NB4 (cell line): Measurements from ENCODE around the gene RNF217.

ENCODE experiments used
- DNase-seq: peaks from one replicate; pipeline ENCODE4 v3.0.0; 2010; ENCODE audit warnings: low read depth
- H3K4me3 ChIP-seq: one replicate; pipeline ENCODE4 v1.5.1; 2011; ENCODE audit warnings: mild to moderate bottlenecking, low read depth, low read length, moderate library complexity
- MYC ChIP-seq: IDR thresholded peaks from 2 replicates; pipeline ENCODE4 v1.6.1; 2011; ENCODE audit warnings: low read depth, low read length
- POLR2A ChIP-seq: IDR thresholded peaks from 2 replicates; pipeline ENCODE4 v1.6.1; 2011; ENCODE audit warnings: mild to moderate bottlenecking; ENCODE audit not compliant: insufficient read length; ENCODE audit errors: extremely low read depth
- TF ChIP-seq, protein P1 (sequence below): IDR thresholded peaks from one replicate; pipeline ENCODE4 v1.5.1; 2012; ENCODE audit warnings: low read depth, low read length
- TF ChIP-seq, protein P2 (sequence below): IDR thresholded peaks from 2 replicates; pipeline ENCODE4 v1.6.1; 2011; ENCODE audit warnings: low read depth, low read length

RNF217 gene

DNA sequence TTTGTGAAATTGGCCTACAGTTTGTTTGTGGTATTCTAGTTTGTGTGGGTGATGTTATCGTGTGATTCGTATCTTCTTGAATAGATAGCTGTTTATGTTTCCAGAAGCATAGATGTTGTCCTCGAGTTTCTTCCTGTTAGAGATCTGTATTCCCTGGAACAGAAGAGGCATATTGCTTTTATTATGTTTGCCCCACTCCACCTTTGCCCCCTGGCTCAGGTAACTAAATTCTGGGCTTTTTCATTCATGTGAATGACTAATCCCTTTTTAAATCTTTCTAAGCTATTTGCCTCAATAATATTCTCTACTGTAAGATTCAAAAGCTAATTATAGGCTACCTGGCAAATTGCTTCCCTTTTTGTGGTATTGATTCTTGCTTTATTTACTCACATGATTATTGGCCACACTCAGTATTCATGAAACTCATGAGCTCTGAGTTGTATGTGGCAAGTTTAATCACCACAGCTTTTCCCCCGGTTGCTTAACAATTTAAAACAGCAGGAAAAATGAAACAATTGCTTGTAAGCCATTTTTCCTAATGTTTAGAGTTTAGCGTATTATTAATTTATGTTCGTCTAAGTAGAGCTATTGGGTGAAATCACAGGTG lies 12.6 kb downstream of the RNF217 start:
- H3K4me3 ChIP-seq = no peak overlapping the region
- TF ChIP-seq, protein P1, sequence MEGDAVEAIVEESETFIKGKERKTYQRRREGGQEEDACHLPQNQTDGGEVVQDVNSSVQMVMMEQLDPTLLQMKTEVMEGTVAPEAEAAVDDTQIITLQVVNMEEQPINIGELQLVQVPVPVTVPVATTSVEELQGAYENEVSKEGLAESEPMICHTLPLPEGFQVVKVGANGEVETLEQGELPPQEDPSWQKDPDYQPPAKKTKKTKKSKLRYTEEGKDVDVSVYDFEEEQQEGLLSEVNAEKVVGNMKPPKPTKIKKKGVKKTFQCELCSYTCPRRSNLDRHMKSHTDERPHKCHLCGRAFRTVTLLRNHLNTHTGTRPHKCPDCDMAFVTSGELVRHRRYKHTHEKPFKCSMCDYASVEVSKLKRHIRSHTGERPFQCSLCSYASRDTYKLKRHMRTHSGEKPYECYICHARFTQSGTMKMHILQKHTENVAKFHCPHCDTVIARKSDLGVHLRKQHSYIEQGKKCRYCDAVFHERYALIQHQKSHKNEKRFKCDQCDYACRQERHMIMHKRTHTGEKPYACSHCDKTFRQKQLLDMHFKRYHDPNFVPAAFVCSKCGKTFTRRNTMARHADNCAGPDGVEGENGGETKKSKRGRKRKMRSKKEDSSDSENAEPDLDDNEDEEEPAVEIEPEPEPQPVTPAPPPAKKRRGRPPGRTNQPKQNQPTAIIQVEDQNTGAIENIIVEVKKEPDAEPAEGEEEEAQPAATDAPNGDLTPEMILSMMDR = no peak
- no peak for TF ChIP-seq MYC
- TF ChIP-seq POLR2A = no peak
- no peak for DNase-seq

DNA sequence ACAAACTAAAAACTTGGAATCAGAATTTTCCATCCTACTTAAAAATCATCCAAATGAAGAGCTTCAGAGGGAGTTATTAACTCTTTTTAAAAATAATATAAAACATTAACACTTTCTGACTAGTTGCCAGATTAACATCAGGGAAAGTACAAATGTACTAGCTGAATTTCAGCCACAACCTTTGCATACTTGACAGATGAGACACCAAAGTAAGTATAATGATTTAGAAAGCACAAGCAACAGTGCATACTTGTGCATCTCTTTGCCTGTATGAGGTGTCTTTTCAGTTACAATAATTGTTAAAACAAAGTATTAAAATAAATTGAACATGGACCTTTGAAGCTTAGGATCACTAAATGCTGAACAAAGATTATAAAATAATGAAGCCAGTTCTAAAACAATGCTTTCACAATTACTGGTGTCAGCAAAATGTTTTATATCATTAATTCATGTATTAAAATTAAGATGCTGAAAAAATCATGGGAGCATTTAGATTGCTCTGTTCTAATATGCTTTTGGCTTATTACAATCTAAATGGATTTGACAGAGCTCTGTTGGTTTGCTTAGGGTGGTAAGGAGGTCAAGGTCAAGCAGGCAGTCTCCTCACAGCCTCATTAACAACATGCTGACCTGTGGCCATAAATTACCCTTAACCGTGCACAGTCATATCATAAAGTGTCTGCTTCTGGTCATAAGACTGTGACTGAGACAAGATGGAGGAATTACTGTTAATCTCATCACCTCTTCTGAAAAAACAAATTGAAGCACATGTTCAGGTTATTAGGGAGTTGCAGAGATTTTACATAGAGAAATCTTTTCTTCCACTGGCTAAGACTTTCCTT lies 15.1 kb downstream of the RNF217 start:
- H3K4me3 ChIP-seq = no peak overlapping the region
- DNase-seq = no peak
- TF ChIP-seq, protein P1 = no peak
- TF ChIP-seq, protein P2, sequence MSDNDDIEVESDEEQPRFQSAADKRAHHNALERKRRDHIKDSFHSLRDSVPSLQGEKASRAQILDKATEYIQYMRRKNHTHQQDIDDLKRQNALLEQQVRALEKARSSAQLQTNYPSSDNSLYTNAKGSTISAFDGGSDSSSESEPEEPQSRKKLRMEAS = no peak
- no peak for TF ChIP-seq MYC
- TF ChIP-seq POLR2A = no peak

DNA sequence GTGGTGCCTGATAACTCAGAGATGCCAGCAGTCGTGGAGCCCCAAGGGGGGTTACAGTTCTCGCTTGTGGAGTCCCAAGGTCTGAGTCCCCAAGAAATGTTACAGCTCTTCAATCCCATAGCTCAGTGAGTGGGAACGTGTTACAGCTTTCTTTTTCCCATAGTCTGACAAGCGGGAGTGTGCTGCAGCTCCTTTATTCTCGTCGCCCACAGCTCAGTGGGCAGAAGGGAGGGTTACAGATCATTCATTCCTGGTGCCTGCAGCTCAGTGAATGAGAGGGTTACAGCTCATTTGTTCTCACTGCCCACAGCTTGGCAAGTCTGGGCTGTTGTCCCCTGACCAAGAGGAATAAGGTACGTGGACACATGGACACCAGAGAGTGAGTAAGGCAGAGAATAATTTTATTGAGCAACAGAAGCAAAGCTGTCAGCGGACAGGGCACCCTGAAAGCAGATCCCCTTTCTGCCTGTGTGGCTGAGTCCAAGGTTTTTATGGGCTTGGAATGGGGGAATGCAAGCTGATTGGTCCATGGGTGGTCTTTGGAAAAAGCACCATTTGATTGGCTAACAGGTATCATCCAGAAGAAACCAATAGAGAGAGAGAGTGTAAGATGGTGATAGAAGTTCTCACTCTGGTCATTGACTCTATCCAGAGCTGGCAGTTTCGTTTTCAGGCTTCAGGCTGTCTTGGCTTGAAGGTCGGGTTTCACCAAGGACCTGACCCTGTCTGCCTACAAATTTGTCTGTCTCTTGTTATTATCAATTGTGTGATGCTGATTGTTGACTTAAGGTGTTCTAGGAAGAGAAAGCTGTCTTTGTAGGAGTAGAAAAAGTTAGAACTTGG lies 16.4 kb downstream of the RNF217 start:
- DNase-seq = no peak
- H3K4me3 ChIP-seq = no peak overlapping the region
- TF ChIP-seq POLR2A = no peak
- no peak for TF ChIP-seq MYC
- TF ChIP-seq, protein P2 = no peak
- TF ChIP-seq, protein P1 = no peak

DNA sequence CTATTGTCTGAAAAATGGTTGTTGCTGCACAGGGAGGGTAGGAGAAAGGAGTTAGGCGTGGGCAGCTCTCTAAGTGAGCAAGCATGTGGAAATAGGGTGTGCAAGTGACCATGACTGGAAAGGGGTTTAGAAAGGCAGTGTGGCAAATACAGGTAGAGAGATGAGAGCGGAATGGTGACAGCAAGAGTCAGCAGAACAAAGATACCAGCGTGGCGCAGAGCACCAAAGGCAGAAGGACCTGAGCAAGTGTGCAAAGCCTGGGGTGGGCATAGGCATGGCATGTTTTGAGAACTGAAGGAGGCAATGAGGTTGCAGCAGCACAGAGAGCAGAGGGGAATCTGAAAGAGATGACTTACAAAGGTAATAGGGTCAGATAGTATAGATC lies 17.0 kb downstream of the RNF217 start:
- no peak for DNase-seq
- no peak overlapping the region for H3K4me3 ChIP-seq
- TF ChIP-seq MYC = no peak
- TF ChIP-seq, protein P1 = no peak
- TF ChIP-seq, protein P2 = no peak
- TF ChIP-seq POLR2A = no peak

DNA sequence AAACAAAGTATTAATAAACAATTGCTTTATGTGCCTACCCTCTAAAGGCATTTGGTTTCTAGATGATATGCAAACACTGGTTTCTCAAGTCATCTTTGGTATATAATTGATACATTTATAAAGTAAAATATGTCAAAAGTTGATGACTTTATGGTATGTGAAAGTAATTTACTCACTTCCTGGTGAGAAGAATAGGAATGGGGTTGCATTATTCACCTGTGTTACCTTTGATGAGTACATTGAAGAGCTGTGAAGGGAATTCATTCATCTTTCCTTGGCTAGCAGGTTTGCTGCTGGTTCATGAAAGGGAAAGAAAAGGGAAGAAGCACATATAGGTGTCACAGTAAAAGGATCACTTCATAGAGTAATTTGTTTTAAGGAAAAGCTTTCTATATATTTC lies 20.4 kb downstream of the RNF217 start:
- DNase-seq = no peak
- TF ChIP-seq POLR2A (no peak), MYC (no peak)
- TF ChIP-seq, protein P2 = no peak
- TF ChIP-seq, protein P1 = no peak
- H3K4me3 ChIP-seq = no peak overlapping the region
